ENCODE results near the gene LYRM2. TPM values are rescaled to one million over a fixed set of nuclear protein-coding genes. Genes with fewer than 3 reads are reported as not detected.

Gene LYRM2
- total and polyA plus RNA-seq, 9 of the 15 experiments (the other 6 are each of a cell fraction or from before 2014, with no cell fraction given): 13.9 to 115 (median 42.9) TPM

GRCh38 chr6:89655122-89655521 lies 16.6 kb upstream of the LYRM2 start:
- H3K4me2 ChIP-seq (ENCODE audit: insufficient read depth, low read length): no peak overlapping the region
- no peak overlapping the region for H3K4me3 ChIP-seq
- ChIA-PET POLR2A (no interaction called here), CTCF (ENCODE audit: low intra/inter-chr PET ratio) (no interaction called here)
- no peak overlapping the region for H2AFZ ChIP-seq (ENCODE audit: low read depth, low read length)
- no peaks in the 10 kb centered on the region for H3K9me3 ChIP-seq (replicated peaks; ENCODE audit: control insufficient read depth, insufficient read depth, low read depth, low read length)
- no peaks in the 10 kb centered on the region for H3K9me1 ChIP-seq (ENCODE audit: control insufficient read depth, insufficient read depth, low read length)
- intact Hi-C loops (cut with micrococcal nuclease) (no loop called here), in situ Hi-C loops (cut with MboI) (no loop called here)
- H3K36me3 ChIP-seq (ENCODE audit: control insufficient read depth, insufficient read depth, low read length): peaks cover 91% of the 10 kb centered on the region
- no peaks in the 10 kb centered on the region; the same call in 1 of the 2 replicates for H4K20me1 ChIP-seq (replicated peaks; ENCODE audit: control insufficient read depth, insufficient read depth, low read length)
- DNase-seq (ENCODE audit: extremely low read depth in 1 of 4, low spot score in 3 of 4) (no peak), FAIRE-seq (no peak), ATAC-seq (no peak)
- H3K4me1 ChIP-seq (replicated peaks in 1 of 2; ENCODE audit: control insufficient read depth in 2 of 2, insufficient read depth in 2 of 2, low read length in 2 of 2): no peaks in the 10 kb centered on the region
- H3K27me3 ChIP-seq (ENCODE audit: control insufficient read depth in 2 of 2, insufficient read depth in 2 of 2, low read length in 2 of 2): no peaks in the 10 kb centered on the region
- BruUV-seq (replicated peaks): no TSS peak
- no peak for TF ChIP-seq ZNF146 (CRISPR knock-in tag; IDR thresholded peaks at IDR 0.05; ENCODE audit: unreplicated experiment)
- TF ChIP-seq GTF2E2 (tag; IDR thresholded peaks at IDR 0.05): no peak
- TF ChIP-seq TOE1 (IDR thresholded peaks at IDR 0.05; ENCODE audit: borderline replicate concordance): no peak
- TF ChIP-seq TOE1 (CRISPR knock-in tag; IDR thresholded peaks at IDR 0.05; ENCODE audit: borderline replicate concordance, low read depth): no peak
- no peak for TF ChIP-seq POLR3A (IDR thresholded peaks at IDR 0.05; ENCODE audit: borderline replicate concordance, extremely low read depth, insufficient read depth, insufficient read length)
- no peak for TF ChIP-seq TSC22D4 (tag; IDR thresholded peaks at IDR 0.05)
- TF ChIP-seq MNT (conservative IDR thresholded peaks at IDR 0.05): no peak
- H3K9ac ChIP-seq (ENCODE audit: insufficient read depth in 1 of 2, low read depth in 2 of 2, low read length in 2 of 2): no peak overlapping the region
- H3K79me2 ChIP-seq (ENCODE audit: control insufficient read depth, insufficient read depth, low read length): no peaks in the 10 kb centered on the region
- 92% methylated on average over 2 of the region's 2 CpGs for WGBS (ENCODE audit: insufficient coverage, low coverage, missing lambda C conversion rate)
- no peak overlapping the region for H3K27ac ChIP-seq (ENCODE audit: extremely low read depth, low read depth, low read length)

Measured in K562 (cell line).